ENCODE data around the gene FHOD1.

Gene FHOD1

DNA sequence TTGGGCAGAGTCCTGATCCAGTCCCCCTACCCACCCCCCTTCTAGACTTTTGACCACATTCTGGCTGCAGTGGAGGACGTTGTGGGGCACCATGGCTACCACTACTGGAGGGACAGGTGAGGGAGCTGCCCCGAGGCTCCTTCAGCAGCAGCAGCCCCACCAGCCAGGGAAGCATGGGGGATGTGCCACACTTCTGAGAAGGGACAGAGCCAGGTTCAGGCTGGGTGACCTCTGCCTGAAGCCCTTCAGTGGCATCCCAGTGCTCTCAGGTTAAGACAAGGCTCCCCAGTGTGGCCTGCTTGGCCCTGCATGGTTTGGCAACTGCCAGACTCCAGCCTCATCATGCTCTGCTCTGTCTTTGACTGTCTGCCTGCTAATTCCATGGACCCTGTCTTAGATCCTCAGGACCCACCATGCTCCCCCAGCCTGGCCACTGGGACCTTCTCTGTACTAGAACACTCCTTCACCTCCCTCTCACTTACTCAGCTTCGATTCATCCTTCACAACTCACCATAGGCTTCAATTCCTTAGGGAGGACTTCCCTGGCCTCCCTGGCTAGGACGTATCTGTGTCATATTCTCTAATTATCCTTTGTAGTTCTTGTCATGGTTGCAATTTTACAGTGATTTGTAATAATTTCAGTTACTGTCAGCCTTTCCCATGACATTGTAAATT lies 10.3 kb upstream of the FHOD1 start:
- TF ChIP-seq, protein P1, sequence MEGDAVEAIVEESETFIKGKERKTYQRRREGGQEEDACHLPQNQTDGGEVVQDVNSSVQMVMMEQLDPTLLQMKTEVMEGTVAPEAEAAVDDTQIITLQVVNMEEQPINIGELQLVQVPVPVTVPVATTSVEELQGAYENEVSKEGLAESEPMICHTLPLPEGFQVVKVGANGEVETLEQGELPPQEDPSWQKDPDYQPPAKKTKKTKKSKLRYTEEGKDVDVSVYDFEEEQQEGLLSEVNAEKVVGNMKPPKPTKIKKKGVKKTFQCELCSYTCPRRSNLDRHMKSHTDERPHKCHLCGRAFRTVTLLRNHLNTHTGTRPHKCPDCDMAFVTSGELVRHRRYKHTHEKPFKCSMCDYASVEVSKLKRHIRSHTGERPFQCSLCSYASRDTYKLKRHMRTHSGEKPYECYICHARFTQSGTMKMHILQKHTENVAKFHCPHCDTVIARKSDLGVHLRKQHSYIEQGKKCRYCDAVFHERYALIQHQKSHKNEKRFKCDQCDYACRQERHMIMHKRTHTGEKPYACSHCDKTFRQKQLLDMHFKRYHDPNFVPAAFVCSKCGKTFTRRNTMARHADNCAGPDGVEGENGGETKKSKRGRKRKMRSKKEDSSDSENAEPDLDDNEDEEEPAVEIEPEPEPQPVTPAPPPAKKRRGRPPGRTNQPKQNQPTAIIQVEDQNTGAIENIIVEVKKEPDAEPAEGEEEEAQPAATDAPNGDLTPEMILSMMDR (IDR thresholded peaks at IDR 0.05; ENCODE audit: low read depth, low read length, missing control alignments), result no peak
- DNase-seq (ENCODE audit: low read depth), result no peak
- no peak overlapping the region for H3K4me3 ChIP-seq (ENCODE audit: low read depth, low read length)

DNA sequence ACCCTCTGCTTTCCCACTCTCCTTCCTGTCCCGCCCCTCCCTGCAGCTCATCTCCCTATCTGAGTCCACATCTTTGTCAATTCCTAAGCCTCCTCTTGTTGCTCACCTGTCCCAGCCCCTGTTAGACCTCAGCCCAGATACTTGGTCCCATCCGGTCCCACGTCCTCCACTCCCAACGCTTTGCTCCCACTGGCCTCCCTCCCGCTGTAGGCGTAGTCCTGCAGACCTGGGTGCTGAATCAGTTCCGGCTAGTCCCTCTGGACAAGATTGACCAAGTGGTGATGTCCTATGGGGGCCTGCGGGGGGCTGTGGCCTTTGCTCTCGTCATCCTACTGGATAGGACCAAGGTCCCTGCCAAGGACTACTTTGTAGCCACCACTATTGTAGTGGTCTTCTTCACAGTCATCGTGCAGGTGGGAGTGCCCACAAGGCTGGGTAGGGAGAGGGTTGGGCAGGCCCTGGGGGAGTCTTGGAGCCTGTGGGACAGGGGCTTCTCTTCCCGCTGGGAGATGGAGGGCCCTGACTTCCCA lies 9.5 kb upstream of the FHOD1 start:
- DNase-seq (ENCODE audit: low read depth), result no peak
- no peak overlapping the region for H3K4me3 ChIP-seq (ENCODE audit: low read depth, low read length)
- TF ChIP-seq, protein P1 (IDR thresholded peaks at IDR 0.05; ENCODE audit: low read depth, low read length, missing control alignments), result no peak

DNA sequence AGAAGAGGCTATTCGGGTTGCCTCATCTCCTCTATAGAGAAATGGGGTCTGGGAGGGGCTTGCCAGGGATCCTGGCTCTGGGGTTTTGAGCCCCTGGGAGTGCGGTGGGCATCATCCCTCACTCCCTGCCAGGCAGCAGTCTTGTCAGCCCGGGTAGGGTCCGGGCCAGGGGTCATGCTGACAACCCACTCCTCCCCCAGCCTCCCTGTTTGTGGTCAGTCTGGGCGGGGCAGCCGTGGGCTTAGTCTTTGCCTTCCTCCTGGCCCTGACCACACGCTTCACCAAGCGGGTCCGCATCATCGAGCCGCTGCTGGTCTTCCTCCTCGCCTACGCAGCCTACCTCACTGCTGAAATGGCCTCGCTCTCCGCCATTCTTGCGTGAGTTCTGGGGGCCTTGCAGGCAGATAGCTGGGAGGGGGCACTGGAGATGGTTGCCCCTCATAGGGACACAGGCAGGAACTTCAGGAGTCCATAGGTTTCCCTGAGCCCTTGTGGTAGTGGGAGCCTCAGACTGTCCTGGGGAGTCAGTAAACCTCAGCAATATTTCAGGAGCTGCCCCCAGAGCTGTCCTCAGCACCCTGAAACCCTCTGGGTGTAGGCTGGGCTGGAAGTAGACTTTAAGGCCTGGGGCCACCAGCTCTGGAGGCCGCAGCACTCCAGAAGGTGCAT lies 8.4 kb upstream of the FHOD1 start:
- no peak for DNase-seq (ENCODE audit: low read depth)
- TF ChIP-seq, protein P1 (IDR thresholded peaks at IDR 0.05; ENCODE audit: low read depth, low read length, missing control alignments), result no peak
- no peak overlapping the region for H3K4me3 ChIP-seq (ENCODE audit: low read depth, low read length)

DNA sequence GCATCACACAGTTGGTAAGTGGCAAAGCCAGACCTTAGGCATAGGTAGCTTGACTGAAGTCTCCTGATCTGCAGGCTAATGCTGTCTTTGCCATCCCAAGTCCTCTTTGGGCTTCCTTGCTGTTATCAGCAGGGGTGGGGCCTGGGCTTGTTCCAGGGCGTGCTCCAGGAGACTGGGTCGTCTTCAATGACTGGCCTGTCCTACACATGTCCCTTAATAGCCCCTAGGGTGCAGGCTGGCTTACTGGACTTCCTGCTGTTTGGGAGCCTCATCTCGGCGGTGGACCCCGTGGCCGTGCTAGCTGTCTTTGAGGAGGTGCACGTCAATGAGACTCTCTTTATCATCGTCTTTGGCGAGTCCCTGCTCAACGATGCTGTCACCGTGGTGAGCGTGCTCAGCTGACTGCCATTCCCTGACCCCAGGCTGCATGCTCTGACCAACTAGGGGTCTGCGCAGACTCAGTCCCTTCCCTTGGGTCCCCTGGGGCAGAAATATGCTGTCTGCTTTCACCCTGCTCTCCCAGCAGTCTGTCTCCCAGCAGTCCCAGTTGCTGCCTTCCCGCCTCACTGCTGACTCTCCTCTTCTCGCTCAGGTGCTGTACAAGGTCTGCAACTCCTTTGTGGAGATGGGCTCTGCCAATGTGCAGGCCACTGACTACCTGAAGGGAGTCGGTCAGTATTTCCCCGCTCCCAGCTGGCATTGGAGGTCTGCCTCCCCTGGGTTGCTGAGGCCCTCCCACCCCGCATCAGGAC lies 7.7 kb upstream of the FHOD1 start:
- no peak overlapping the region for H3K4me3 ChIP-seq (ENCODE audit: low read depth, low read length)
- DNase-seq (ENCODE audit: low read depth), result no peak
- TF ChIP-seq, protein P1 (IDR thresholded peaks at IDR 0.05; ENCODE audit: low read depth, low read length, missing control alignments), result no peak

DNA sequence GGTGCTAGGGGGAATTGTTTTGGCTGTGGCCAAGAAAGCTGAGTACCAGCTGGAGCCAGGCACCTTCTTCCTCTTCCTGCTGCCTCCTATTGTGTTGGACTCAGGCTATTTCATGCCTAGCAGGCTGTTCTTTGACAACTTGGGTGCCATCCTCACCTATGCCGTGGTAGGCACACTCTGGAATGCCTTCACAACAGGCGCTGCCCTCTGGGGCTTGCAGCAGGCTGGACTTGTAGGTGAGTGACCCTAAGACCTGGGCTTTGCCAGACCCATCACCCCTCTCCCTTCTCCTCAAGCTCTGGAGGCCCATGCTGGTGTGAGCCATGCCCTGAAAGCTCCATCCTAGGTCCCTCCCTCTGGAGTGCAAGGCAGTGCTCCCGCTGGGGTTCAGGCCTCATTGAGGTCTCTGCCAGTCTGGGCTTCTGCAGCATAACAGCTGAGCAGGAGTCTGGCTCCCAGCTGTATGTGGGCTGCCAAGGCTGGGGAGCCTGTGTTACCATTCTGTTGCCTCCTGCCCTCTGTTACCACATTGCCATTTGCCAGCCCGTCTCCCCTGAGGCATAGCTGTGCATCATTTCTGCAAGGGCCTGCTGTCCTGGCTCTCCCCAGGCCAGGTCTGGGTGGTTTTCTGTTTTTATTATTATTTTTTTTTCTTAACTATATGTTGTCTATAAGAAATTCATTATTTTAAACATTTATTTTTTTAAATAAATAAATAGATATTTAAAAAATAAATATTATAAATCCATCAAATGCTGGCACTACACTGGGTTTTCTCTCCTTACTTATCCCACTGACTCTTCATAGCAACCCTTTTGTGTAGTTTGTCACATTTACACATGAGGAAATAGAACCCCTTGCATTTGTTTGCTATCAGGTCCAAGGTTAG lies 5.6 kb upstream of the FHOD1 start:
- H3K4me3 ChIP-seq (ENCODE audit: low read depth, low read length), result no peak overlapping the region

DNA sequence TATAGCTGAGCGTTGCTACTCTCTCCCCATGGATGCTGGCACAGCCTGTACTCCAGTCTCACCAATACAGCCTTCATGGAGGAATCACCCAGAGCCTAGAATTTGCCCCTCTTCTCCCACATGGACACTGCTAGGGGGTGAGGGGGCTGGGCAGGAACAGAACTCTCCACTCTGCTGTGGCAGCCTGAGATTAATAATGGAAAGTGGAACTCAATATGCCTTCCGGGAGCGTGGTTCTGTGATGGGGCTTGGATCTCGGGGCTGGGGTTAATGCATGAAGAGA lies 2.7 kb upstream of the FHOD1 start:
- DNase-seq (ENCODE audit: low read depth), result no peak
- TF ChIP-seq, protein P1 (IDR thresholded peaks at IDR 0.05; ENCODE audit: low read depth, low read length, missing control alignments), result no peak
- peak overlapping the region; percentile 73 for H3K4me3 ChIP-seq (ENCODE audit: low read depth, low read length)

More for the DNA sequence above, 5.6 kb upstream of the FHOD1 start:
- TF ChIP-seq, protein P1 (IDR thresholded peaks at IDR 0.05; ENCODE audit: low read depth, low read length, missing control alignments), result no peak
- no peak for DNase-seq (ENCODE audit: low read depth)
